GM19468 (cell line): ENCODE measurements around the gene SLC6A7.
"Not testable (repeated sequence)": the region's sequence is repeated elsewhere in the genome, so short reads cannot be mapped to it uniquely, and the experiment has no call there.

Experiments used
- ATAC-seq: cut with Tn5 transposase; IDR thresholded peaks from one replicate; pipeline ENCODE4 v1.9.1; 2021; ENCODE audit warnings: mild to moderate bottlenecking, moderate library complexity, moderate number of reproducible peaks; ENCODE audit not compliant: unreplicated experiment; ENCODE audit errors: extremely low read depth

SLC6A7 gene

GRCh38 chr5:150236981-150237754 lies 47.3 kb downstream of the SLC6A7 start:
- ATAC-seq, result no peak

GRCh38 chr5:150238646-150239045 lies 48.8 kb downstream of the SLC6A7 start:
- no peak for ATAC-seq

- ATAC-seq, result no peak
Observed at GRCh38 chr5:150239099-150239793, 49.4 kb downstream of the SLC6A7 start.

DNA sequence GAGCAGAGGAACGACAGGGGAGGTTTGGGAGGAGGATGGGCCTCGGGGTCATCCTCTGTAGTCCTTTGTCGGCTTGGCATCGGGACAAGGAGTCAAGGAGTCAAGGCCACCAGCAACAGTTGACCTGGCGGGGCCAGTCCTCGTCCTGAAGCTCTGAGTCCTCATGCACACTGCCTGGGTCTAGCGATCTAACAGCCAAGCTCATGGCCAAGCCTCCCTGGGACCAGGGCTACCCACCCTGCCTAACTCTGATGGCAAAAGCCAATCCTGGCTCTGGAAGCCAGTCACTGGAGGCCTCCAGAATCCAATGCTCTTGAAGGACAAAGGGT lies 49.9 kb downstream of the SLC6A7 start:
- no peak for ATAC-seq

- no peak for ATAC-seq
Observed at GRCh38 chr5:150241298-150242160, 51.7 kb downstream of the SLC6A7 start.

- ATAC-seq, result no peak
Observed at GRCh38 chr5:150242251-150242894, 52.5 kb downstream of the SLC6A7 start.

DNA sequence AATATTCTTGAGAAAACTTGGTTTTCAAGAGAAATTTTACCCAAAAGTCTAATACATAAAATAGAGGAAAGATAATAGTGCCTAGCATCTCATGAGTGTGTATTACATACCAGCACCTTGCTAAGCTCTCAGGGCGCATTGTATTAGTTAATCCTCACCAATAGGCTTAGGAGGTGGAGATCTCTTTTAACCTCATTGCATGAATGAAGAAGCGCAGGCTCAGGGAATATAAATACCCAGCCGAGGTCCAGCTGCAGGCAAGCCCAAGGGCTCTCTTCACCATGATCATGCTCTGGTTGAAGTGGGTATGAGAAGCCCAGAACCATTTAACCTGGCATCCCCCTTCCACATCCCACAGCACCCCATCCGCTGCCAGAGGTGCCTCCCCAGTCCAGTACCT lies 53.7 kb downstream of the SLC6A7 start:
- ATAC-seq, result no peak

GRCh38 chr5:150244209-150244608 lies 54.3 kb downstream of the SLC6A7 start:
- no peak for ATAC-seq

DNA sequence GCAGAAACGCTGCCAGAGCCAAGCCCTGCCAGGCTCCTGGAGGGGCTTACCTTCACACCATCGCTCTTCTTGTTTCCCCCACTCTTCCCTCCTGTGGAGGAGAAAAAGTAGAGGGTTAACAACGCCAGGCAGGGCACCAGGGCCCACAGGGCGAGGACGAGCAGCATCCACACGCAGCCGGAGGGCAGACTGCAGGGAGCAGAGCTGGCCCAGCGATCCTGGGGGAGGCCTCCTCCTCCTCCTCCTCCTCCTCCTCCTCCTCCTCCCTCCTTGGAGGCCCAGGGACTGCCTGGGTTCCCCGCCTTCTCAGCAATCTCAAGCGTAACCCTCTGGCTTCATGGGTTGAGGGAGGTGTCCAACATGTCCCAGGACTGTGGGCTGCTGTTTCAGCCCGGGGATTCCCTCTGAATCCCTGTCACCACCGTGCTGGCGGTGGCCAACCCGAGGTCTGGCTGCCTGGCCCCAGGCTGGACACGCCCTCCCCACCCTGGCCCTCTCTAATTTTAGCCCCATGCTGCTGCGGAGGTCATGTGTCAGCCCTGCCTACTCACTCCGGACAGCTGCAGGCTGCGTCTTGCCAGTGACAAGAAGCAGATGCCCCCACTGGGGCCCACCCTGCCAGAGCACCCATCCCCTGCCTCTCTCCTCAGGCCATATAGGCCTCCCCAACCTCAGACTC lies 55.4 kb downstream of the SLC6A7 start:
- no peak for ATAC-seq

DNA sequence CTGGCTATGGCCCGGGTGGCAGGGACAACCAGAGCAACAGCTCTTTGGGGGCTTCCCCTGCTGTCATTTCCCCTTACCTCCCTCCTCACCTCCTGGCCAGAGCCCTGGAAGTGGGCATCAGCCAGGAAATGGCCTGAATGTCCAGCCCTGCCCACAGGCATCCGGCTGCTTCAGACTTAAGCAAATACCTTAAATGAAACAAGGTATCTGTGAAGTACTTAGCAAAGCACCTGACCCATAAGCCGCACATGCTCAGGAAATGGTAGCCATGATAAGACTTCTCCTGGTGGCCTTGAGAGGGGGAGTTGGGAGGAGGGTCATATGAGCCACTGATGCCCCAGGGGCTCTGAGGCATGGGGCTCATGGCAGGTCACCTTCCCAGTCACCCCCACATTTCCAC lies 55.9 kb downstream of the SLC6A7 start:
- ATAC-seq, result no peak

GRCh38 chr5:150246429-150246828 lies 56.6 kb downstream of the SLC6A7 start:
- no peak for ATAC-seq

- no peak for ATAC-seq
Observed at GRCh38 chr5:150246835-150247234, 57.0 kb downstream of the SLC6A7 start.

DNA sequence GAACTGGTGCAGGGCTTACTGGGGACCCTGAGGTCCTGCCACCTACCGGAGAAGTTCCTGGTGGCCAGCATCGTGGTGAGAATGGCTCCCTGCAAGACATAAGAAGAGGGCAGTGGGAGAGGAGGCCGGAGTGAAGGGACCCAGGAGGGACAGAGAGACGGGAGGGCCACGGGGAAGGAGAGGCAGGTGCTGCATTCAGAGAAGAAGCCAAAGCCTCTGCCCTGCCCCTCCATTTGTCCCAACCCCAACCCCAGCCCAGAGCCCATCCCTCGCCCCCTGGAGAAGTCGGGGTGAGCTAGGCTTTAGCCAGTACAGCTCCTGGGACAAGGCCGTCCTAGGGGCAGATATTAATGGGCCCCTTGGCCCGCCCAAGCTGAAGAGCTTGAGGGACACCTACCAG lies 57.9 kb downstream of the SLC6A7 start:
- ATAC-seq, result no peak

DNA sequence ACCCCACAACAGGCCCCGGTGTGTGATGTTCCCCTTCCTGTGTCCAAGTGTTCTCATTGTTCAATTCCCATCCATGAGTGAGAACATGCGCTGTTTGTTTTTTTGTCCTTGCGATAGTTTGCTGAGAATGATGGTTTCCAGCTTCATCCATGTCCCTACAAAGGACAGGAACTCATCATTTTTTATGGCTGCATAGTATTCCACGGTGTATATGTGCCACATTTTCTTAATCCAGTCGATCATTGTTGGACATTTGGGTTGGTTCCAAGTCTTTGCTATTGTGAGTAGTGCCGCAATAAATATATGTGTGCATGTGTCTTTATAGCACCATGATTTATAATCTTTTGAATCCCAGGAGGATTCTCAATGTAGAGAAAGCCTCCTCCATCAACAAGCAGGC lies 58.6 kb downstream of the SLC6A7 start:
- ATAC-seq, result not testable (repeated sequence)

GRCh38 chr5:150248946-150249345 lies 59.1 kb downstream of the SLC6A7 start:
- no peak for ATAC-seq

DNA sequence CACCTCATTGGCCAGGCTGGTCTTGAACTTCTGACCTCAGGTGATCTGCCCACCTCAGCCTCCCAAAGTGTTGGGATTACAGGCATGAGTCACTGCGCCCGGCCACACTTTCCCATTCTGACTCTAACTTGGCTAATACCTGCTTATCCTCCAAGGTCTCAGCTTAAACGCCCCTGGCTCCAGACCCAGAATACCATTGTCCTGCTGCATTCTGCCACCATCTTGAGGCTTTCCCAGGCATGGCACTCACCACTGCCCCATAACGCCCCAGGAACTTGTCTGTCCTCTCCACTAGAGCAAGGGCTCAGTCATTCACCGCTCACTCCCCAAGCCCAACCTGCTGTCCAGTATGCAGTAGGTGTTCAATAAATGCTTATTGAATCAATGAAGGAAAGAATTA lies 59.9 kb downstream of the SLC6A7 start:
- no peak for ATAC-seq

DNA sequence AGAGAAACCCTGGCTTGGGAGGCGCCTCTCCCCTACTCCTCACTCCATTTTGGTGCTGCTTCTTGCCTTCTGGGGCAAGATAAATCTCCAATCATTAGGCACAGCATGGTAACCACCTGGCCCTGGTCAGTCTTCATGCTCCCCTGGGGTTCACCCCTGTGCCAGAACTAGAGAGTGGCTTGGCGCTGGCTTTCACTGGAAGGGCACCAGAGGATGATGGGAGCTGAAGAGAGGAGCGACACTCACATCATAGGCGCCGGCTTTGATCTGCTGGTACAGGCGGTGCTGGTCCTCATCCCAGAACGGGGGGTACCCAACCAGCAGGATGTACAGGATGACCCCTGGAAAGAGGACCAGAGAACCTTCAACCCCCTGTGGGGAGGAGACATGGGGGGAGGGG lies 61.6 kb downstream of the SLC6A7 start:
- ATAC-seq, result no peak

- no peak for ATAC-seq
Observed at GRCh38 chr5:150252489-150252888, 62.6 kb downstream of the SLC6A7 start.

- ATAC-seq, result no peak
Observed at GRCh38 chr5:150253416-150254208, 63.8 kb downstream of the SLC6A7 start.
